Measurements from ENCODE around the gene SGCD.

Gene SGCD

DNA sequence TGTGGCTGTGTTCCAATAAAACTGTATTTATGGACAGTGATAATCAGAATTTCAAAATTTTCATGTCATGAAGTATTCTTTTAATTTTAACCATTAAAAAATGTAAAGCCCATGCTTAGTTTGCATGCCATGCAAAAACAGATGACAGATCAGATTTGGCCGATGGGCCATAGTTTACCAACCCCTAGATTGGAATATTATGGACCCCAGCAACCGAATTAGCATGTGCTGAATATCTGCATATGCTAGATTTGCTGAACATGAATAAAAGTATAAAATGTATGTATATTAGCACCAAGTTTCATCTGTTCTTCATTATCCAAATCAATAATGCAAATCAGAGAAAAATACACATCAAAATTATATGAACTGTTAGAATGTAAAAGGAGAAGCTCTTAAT, 364.6 kb downstream of the SGCD start:
- no peak for DNase-seq (ENCODE audit: low read depth in 2 of 2)

DNA sequence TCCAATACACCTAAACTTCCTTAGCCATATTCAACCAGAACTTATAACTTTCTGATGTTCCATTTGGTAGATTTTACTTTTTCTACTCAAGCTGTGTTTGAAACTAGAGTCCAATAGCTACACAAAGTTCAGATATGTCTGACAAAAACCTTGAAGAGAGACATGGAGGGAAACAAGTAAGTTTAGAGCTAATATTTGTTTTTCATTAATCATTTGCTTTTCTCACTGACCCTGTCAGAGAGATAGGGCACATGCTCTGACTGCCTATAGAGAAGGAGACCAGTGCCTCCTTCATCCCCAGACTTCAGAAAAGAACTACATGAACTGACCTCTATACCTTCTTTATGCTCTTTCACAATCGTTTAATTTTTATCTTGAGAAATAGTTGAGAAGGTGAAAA, 366.1 kb downstream of the SGCD start:
- DNase-seq (ENCODE audit: low read depth in 2 of 2): no peak

DNA sequence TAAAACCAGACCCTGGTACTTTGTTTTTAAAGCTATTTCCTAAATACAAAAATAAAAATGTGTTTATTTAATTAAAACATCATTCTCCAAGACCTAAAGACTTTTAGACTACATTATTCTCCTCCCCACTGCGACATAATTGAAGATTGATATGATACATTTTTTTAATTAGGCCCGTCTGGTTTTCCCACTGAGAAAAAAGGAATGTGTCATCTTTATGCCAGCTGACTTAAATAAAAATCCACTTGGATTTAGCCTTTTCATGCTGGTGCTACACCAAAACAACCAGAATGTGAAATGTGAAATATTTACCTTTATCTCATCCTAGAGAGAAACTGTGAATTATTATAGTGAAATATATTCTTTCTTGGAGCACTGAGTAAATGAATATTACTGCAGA, 367.6 kb downstream of the SGCD start:
- DNase-seq (ENCODE audit: low read depth in 2 of 2): no peak

DNA sequence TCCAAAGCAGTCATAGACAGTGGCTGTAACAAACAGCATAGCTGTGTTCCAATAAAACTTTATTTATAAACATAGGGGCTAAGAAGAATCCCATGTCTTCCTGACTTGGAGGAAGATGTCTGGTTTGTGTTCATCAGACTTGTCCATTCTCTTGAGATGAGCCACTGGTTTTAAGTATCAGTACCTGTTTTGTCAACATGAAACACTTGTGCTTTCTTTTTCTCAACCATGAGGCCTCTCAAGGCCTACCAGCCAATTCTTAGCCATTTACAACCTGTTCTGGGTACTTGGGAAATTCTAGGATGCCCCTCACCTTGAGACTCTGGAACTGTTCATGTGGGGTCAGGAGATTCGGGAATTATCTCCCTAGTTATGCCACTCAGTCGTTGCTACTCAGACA, 368.8 kb downstream of the SGCD start:
- no peak for DNase-seq (ENCODE audit: low read depth in 2 of 2)

DNA sequence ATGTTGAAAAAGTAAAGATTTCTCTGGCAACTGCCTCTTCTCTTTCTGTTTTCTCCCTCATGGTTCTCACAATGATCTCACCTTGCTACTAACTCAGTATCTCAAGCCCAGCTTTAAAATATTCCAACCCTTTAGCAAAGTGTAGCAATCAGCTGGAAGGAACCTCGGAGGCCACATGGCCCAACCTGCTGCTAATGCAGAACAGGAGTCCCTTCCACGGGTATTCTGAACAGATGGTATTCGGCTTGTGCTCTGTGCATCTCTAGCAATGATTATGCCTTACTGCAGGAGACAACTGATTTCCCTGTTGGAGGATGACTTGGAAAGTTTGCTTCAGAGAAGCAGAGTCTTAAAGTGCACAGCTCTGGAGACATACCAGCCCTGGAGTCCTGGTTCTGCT, 371.4 kb downstream of the SGCD start:
- DNase-seq (ENCODE audit: low read depth in 2 of 2): no peak

DNA sequence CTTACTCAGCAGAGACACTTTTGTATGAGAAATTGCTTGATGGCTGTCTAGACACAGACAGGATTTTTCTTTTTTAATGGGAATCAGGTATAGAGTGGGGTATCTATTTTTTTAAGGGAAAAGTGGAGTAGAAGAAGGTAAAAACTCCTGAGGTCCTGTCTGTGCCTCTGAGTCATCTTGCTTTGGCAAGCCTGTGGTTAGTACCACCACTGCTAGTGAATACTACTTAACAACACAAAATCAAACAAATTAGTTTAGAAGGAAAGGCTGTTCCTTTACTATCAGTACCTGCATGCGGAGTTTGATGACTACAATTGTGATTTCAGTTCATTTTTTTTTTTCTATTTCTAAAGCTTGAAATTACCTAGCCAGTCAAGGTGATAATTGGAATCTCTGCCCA, 372.2 kb downstream of the SGCD start:
- no peak for DNase-seq (ENCODE audit: low read depth in 2 of 2)

DNA sequence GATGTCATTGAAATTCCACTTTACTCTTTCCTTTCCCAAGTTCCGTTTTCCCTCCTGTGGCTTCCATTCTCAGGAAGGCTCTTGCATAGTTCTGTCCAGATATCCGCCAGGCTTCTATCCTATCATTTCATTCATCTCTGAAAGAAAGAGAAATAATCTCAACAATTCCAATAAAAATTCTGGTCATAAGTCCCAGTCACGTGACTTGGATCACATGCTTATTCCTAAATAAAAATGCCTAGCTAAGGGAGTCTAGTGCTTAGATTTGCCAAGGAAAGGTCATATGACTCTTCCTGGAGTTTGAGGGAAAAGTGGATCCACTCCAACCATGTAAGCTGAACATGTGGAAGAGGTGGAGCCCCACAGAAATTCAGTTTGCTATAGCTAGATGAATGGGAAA, 377.2 kb downstream of the SGCD start:
- no peak for DNase-seq (ENCODE audit: low read depth in 2 of 2)

DNA sequence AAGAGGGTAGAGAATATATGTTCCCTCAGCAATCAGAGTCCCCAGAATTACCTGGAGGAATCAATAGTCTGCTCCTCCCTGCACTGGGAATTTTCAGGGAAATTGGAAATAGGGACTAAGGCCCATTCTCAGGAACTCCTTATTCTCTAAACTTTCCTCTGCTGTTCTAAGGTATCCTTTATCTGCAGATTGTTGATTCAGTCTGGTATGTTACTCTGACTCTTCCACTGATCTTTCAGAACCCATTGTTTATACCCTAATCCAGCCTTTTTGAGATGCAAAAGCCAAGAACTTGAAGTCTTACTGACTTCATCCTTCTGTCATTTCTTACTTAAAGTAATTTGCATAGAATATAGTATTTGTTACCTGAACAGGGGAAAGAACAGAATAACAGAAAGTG, 379.7 kb downstream of the SGCD start:
- no peak for DNase-seq (ENCODE audit: low read depth in 2 of 2)

DNA sequence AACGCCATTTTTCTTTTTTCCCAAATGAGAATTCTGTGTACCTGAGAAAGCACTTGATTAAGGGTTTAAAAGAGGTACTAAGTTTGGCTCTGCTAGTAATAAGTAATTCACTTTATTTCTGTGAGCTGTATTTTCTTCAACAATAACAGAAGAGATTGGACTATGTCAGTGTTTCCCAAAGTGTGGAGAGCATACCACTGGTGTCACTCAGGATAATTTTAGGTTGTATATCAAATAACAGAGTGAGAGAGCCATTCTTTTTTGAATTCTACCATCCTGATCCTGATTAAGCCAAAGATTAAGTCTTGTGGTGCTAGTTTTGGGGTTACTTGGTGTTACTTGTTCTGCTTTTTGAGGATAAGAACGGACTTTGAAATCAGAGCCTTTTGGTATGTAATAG, 380.8 kb downstream of the SGCD start:
- no peak for DNase-seq (ENCODE audit: low read depth in 2 of 2)

DNA sequence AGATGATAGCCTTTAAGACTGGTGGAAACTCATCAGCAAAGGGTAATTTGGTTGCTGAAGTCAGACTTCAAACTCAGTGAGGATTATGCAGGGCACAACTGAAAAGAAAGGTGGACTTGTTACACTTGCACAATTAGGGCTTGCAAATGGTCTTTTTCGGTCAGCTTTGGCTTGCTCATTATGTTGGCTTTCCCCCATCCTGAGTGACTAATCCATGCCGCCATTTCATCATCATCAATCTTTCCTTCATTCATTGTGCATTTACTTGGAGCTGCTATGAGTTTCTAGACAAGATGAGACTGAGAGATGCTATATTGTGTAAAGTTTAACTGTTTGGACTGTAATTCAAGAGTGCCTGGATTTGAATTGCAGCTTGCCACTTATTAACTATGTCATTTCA, 388.3 kb downstream of the SGCD start:
- no peak for DNase-seq (ENCODE audit: low read depth in 2 of 2)

DNA sequence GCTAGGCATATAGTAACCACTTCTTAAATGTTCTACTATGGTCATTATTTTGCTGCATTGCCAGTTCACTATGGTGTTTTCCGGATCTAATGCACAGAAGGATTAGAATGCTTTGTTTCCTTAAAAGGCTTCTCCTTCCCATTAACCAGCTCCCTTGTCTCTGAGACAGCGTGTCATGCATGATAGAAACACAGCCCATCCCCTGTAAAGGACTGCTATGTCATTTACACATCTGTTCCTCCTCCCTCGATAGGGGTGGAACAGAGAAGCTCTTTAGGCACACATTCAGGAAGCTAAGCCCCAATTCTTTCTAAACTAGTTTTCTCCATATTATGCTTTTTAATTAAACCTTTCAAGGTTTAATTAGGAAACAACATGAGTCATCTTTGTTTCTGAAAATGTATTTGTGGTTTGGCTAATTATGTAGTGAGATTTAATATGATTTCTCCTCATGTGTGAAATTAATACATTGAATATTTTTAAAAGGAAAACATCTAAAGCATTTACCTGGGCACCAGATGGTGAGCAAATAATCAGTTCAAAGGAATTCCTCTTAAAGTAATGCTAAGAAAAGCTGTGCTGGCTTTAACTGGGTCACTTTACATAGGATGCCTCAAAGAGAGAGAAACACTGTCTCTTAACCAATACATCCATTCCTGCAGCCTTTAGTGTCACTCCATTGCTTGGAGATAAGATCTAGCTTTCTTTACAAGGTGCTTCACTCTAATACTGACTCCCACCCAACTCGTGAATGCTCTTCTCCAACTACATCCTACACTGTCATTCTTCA, 389.8 kb downstream of the SGCD start:
- DNase-seq (ENCODE audit: low read depth in 2 of 2): no peak

DNA sequence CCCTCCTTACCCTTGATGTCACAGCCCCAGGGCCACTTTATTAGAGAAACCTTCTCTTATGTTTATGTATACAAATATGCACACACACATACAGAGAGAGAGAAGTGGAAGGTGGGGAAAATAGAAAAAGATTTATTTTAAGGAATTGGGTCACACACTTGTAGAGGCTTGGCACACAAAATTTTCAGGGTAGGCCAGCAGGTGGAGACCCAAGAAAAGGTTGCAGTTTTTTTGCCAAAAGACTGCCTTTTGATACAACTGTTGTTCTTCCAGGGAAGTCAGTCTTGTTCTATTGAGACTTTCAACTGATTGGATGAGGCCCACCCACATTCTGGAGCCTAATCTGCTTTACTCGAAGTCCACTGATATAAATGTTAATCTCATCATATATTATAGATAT, 392.0 kb downstream of the SGCD start:
- no peak for DNase-seq (ENCODE audit: low read depth in 2 of 2)

DNA sequence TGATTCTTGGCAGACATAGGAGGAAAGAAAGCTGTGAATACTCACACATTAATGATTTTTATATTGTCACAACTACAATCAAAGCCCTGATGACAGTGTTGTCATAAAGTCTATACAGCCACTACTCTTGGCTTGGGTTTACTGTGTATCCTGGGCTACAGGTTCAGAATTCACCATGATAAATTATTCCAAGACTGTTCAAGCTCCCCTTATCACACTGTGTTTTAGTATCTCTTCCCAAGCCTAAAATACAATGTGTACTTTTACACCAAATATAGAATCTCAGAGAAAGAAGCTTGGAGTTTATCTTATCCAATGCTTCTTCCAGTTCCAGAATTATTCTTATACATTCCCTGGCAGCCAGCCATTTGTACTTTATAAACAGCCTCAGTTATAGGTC, 395.4 kb downstream of the SGCD start:
- no peak for DNase-seq (ENCODE audit: low read depth in 2 of 2)

DNA sequence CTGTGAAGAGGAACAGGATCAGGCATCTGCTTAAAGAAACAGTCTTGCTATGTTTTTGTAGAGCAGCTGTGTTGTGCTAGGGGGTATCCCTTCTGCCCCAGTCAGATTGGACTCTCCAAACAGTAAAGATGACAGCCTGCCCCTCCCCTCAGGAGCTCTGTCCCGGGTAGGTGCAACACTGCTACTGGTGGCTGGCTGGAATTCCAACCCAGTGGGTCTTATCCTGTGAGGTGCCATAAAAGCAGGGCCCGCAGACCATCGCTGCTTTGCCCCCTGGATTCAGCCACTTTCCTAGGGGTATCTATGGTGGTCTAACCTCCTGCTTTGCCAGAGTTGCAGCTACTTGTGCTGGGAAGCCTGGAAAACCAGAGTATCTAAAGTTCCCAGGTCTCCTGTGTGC, 408.5 kb downstream of the SGCD start:
- DNase-seq (ENCODE audit: low read depth in 2 of 2): no peak

DNA sequence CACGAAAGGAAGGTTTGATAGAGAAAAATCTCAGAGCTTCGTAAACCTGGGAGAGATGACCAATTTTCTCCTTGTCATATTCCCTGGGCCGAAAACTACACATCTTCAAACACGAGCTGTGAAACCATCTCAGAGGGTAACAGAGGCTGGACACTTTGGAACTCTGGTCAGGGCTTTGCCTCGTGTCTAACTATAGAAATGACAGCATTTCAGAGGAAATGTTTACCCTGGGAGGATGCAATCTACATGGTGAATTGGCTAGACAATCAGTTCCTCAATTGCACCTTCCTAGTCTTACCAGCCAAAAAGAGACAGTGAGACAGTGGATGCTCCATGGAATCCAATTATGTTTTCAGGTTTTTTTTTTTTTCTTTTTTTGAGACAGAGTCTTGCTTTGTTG, 414.6 kb downstream of the SGCD start:
- DNase-seq (ENCODE audit: low read depth in 2 of 2): no peak

DNA sequence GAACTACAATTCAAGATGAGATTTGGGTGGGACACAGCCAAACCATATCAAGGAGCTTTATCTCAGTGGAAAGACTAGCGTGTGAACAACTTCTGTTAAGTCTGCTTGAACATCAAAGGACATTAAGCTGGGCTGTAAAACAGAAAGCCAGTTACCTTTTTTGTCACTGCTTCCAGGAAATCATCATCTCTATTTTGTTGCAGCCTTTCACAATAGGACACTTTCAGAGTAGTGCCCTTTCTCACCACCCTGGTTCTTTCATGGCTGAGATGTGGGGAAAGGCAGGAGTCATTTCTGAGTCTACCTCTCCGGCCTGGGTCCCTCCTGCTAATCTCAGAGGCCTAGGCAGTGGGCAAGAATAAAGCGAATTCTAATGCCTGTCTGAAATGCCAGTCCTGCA, 426.9 kb downstream of the SGCD start:
- no peak for DNase-seq (ENCODE audit: low read depth in 2 of 2)

DNA sequence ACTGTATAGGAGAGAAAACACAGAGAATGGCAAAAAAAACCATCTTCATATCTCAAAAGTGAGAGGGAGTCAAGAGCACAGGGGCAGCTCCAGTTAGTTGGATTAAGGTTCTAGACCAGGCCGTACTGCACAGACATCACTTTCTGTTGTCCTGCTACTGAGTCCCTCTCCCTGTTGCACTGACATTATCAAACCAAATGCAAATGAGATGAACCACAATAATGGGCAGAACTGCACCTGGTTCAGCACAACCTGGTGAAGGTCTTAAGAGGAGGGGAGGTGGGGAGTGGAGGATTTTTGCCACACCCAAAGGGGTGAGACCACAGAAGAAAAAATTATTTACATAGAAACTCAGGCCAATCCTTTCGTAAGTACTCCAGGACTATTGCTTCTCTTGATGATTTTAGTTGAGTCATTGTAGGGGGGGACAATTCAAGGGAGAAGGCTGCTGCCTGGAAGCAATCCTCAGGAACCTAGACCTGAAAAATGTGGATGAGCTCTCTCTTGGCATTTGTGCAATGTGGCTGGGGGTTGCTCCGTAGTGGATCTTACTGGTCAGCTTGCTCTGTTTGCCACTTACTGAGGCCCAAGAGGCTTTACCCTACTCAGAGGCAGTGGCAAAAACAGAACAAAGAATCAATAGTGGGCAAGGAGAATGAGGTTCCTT, 428.6 kb downstream of the SGCD start:
- no peak for DNase-seq (ENCODE audit: low read depth in 2 of 2)

DNA sequence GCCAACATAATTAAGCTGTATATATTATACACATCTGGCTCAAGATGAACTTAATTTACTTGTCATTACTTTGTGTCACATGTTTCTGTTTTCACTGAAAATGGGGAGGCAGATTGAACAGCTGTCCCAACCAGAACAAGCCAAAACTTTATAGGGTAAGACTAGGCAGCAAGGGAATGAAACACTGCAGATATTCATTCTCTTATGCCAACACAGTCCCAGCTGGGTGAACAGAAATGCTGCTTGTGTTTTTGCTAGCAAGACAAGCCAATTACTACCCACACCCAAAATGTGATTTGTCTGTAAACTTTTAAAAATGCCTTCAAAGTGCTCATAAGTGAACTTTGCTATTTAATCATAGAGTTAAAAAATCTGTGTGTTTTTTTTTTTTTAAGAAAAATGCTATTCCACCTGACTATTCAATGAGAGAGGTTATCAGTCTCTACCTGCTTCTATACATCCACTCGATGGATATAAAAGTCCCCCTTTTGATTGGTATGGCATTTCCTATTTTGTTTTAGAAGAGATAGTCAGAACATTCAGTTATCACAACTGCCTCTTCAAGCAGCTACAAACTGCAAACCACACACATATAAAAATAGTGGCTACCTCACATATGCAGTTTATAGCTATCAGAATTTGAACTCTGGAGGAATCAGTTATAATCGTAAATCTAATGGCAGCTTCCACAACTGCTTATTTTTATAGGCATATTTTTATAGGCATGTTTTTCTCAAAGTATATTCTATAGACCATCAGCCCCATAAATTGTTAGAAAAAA, 431.2 kb downstream of the SGCD start:
- DNase-seq (ENCODE audit: low read depth in 2 of 2): no peak

DNA sequence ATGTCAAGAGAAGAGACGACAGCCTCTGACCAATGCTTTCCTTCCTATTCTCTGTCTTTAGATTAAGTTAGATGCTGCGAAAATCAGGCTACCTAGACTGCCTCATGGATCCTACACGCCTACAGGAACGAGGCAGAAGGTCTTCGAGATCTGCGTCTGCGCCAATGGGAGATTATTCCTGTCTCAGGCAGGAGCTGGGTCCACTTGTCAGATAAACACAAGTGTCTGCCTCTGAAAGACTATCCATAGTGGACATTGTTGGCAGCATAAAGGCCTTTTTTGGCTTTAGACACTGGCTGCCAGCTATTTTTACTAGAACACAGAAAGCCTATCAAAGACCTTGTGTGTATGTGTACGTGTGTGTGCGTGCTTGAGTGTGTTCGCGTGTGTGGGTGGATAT, 432.2 kb downstream of the SGCD start:
- no peak for DNase-seq (ENCODE audit: low read depth in 2 of 2)

DNA sequence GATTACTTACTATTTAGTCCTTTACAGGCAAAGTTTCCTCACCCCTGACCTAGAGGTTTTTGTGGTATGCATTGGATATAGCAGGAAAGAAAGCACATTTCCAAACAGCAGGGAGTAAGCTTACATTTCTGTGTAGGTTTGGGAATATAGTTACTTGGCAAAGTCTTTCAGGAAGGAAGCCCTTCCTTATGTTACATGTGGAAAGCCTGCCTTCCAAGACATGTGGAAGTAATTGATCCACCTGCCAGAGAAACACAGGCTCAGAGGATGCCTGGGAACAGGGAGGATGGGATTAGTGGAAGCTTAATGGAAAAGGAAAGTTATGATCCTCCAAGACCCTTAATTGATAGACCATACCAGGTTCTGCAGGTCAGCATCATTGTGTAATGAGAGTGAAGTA, 435.8 kb downstream of the SGCD start:
- DNase-seq (ENCODE audit: low read depth in 2 of 2): no peak

DNA sequence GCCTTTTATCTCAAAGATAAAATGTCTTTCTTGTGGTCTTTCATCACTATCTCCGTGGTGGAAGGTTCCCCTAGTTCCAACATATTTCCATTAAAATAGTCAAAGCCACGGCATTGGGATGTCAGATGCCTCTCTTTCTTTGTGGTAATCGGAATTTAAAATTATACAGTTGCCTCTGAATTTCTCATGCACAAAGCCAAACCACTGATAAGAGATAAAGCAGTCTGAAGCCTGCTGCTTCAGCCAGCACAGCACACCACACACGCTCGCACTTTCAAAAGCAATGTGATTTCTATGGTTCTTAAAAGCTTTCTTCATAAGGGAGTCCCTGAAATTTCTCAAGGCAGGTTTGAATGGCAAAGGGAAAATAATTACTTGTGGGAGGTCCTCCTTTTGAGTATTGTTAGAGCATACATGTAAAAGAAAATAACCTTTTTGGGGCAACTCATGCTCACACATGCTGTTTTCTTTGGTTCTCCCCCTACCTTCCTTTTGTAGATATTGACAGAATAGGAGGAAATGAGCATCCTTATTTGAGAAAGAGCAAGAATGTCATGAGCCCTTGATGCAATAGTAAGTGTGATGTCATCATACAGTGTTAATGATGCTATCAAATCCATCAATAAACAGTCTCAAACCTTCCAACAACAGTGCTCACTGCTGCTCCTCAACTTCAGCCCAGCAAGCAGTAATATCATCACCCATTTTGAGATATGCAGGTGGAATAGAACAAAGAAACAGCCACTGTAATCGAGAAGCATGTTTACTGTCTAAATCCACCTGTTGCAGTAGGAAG, 437.4 kb downstream of the SGCD start:
- DNase-seq (ENCODE audit: low read depth in 2 of 2): no peak

DNA sequence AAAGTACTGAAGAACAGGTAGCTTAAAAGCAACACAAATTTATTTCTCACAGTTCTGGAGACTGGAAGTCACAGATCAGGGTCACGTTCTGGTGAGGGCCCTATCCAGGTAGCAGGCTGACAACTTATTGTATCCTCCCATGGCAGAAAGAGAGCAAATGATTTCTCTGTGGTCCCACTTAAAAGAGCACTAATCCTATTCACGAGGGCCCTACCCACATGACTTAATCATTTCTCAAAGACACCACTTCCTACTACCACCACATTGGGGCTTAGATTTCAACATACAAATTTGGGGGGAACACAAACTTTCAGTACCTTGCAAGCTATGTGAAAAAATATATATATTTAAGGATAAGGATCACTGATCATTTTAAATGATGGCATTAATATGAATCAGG, 447.3 kb downstream of the SGCD start:
- DNase-seq (ENCODE audit: low read depth in 2 of 2): no peak
